Measurements from ENCODE around the gene ERBB2.

Gene ERBB2

DNA sequence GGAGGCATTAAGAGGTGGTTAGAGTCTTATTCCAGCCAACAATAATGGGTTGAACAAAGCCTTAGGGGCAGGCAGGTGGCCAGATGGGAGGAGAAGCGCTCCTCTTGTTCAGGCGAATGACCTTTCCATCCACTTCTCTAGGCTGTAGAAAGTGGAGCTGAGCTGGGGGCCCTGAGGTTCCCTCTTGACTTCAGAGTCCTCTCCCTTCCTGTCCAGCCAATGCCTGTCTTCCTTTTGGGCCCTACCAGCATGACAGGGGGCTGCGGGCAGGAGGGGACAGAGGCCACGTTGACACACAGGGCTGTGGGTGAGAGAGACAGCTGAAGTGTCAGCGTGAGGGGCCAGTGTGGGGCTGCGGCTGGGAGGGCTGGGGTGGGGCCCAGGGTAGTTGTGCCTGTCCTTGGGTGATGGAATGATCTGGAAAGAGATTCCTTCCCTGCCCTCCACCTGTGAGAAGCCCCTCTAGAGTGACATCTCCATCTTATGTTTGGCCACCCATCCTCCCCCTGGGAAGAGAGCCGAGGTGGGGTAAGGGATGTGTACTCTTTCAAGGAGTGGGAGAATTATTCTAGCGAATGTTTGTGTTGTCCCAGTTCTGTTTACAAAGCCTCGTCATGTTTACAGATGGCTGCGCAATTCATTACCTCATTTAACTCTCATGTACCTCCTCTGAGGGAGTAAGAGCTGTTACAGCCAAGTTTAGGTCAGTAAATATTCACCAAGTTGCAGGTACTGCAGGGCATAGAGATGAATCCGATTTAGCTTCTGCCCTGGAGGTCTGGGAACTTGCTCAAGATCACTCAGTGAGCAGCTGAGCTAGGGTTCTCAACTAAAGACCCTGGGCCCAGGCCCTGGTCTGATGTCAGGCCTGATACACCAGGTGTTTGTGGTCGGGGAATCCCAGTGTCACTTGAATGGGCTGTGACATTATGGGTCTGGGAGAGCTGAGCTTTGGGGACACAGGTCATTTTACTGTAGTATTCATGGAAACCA, 3.3 kb downstream of the ERBB2 start:
- Histone ChIP-seq H3K27me3 (ENCODE audit: insufficient read depth, low read length, poor library complexity, severe bottlenecking) (no peaks in the 10 kb centered on the region), H3K9me2 (replicated peaks; ENCODE audit: low read depth, low read length) (no peaks in the 10 kb centered on the region), H3K4me3 (ENCODE audit: low read length, poor library complexity, severe bottlenecking) (no peak overlapping the region), H3K79me2 (ENCODE audit: insufficient read depth, low read length) (no peaks in the 10 kb centered on the region), H3K9me3 (ENCODE audit: insufficient read depth, low read depth, low read length) (no peaks in the 10 kb centered on the region), H3K9ac (ENCODE audit: low read depth, low read length, poor library complexity, severe bottlenecking) (no peak overlapping the region), H3K36me3 (ENCODE audit: insufficient read depth, low read length) (no peaks in the 10 kb centered on the region), H2AFZ (ENCODE audit: low read length) (no peak overlapping the region), H3K4me2 (ENCODE audit: low read depth, low read length, poor library complexity, severe bottlenecking) (no peak overlapping the region), H4K20me1 (ENCODE audit: insufficient read depth, low read length, poor library complexity, severe bottlenecking) (no peaks in the 10 kb centered on the region), H3K4me1 (ENCODE audit: insufficient read depth, low read length, poor library complexity, severe bottlenecking) (peaks cover 7% of the 10 kb centered on the region), H3F3A (ENCODE audit: low read depth) (no peaks in the 10 kb centered on the region)
- TF ChIP-seq EZH2phosphoT487 (IDR thresholded peaks at IDR 0.05; ENCODE audit: borderline replicate concordance): no peak
- TF ChIP-seq, protein P1, sequence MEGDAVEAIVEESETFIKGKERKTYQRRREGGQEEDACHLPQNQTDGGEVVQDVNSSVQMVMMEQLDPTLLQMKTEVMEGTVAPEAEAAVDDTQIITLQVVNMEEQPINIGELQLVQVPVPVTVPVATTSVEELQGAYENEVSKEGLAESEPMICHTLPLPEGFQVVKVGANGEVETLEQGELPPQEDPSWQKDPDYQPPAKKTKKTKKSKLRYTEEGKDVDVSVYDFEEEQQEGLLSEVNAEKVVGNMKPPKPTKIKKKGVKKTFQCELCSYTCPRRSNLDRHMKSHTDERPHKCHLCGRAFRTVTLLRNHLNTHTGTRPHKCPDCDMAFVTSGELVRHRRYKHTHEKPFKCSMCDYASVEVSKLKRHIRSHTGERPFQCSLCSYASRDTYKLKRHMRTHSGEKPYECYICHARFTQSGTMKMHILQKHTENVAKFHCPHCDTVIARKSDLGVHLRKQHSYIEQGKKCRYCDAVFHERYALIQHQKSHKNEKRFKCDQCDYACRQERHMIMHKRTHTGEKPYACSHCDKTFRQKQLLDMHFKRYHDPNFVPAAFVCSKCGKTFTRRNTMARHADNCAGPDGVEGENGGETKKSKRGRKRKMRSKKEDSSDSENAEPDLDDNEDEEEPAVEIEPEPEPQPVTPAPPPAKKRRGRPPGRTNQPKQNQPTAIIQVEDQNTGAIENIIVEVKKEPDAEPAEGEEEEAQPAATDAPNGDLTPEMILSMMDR (conservative IDR thresholded peaks at IDR 0.05; ENCODE audit: low read length): no peak

DNA sequence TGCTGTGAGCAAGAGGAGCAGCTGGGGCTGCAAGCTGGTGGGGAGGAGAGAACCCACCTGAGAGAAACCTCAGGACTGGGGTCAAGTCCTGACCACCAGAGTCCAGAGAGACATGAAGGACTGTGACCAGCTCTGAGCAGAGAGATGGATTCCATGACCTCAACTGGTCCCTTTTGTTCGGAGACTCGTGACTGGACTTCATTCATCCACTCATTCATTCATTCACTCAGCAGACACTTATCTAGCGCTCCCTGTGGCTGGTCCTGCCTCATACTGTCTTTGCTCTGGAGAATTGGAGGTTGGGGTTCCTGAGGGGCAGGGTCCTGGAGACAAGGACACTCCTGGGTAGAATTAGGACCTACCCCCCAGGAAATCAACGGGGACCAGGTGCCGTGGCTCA, 4.0 kb downstream of the ERBB2 start:
- Histone ChIP-seq H3K4me2 (ENCODE audit: low read depth, low read length, poor library complexity, severe bottlenecking) (no peak overlapping the region), H3K79me2 (ENCODE audit: insufficient read depth, low read length) (no peaks in the 10 kb centered on the region), H3K9ac (ENCODE audit: low read depth, low read length, poor library complexity, severe bottlenecking) (no peak overlapping the region), H3F3A (ENCODE audit: low read depth) (no peaks in the 10 kb centered on the region), H2AFZ (ENCODE audit: low read length) (no peak overlapping the region), H3K36me3 (ENCODE audit: insufficient read depth, low read length) (no peaks in the 10 kb centered on the region), H4K20me1 (ENCODE audit: insufficient read depth, low read length, poor library complexity, severe bottlenecking) (no peaks in the 10 kb centered on the region), H3K9me3 (ENCODE audit: insufficient read depth, low read depth, low read length) (no peaks in the 10 kb centered on the region), H3K27me3 (ENCODE audit: insufficient read depth, low read length, poor library complexity, severe bottlenecking) (no peaks in the 10 kb centered on the region), H3K4me3 (ENCODE audit: low read length, poor library complexity, severe bottlenecking) (no peak overlapping the region), H3K4me1 (ENCODE audit: insufficient read depth, low read length, poor library complexity, severe bottlenecking) (peaks cover 7% of the 10 kb centered on the region), H3K9me2 (replicated peaks; ENCODE audit: low read depth, low read length) (no peaks in the 10 kb centered on the region)
- no peak for TF ChIP-seq EZH2phosphoT487 (IDR thresholded peaks at IDR 0.05; ENCODE audit: borderline replicate concordance)
- TF ChIP-seq, protein P1 (conservative IDR thresholded peaks at IDR 0.05; ENCODE audit: low read length): no peak

DNA sequence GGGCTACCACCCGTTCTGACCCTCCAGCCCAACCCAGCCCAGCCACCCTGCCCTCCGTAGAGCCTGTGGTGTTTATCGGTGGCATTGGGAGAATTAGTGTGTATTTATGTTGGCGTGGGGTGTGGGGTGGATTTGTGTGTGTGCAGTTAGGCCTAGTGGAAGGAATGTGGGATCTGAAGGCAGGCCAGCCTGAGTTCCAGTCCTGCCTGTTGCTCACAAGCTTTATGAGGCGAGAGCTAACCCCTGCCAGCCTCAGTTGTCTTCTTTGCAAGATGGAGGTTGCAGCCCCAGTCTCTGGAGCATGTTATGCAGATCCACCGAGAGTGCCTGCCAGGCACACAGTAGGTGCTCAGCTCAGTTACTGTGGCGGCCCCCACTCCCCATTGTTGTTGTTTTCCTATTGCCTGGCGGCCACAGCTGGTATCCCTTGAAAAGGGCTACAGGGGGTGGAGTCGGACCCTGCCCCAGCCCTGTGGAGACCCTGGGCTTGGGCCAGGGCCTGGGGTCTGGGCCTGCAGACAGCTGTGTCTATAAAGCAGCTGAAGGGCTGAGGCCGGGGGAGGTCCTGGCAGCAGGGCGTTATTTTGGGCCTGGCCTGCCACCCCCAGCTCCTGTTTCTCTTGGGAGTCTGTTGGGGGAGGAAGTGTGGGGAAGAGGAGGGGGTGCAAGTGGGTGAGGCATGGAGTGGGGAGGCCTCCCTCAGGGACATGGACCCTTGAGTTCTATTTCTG, 5.1 kb downstream of the ERBB2 start:
- Histone ChIP-seq H3K36me3 (ENCODE audit: insufficient read depth, low read length) (no peaks in the 10 kb centered on the region), H3F3A (ENCODE audit: low read depth) (no peaks in the 10 kb centered on the region), H3K4me3 (ENCODE audit: low read length, poor library complexity, severe bottlenecking) (no peak overlapping the region), H2AFZ (ENCODE audit: low read length) (no peak overlapping the region), H3K9me3 (ENCODE audit: insufficient read depth, low read depth, low read length) (no peaks in the 10 kb centered on the region), H3K4me1 (ENCODE audit: insufficient read depth, low read length, poor library complexity, severe bottlenecking) (peaks cover 16% of the 10 kb centered on the region), H3K9me2 (replicated peaks; ENCODE audit: low read depth, low read length) (no peaks in the 10 kb centered on the region), H3K79me2 (ENCODE audit: insufficient read depth, low read length) (no peaks in the 10 kb centered on the region), H3K4me2 (ENCODE audit: low read depth, low read length, poor library complexity, severe bottlenecking) (no peak overlapping the region), H4K20me1 (ENCODE audit: insufficient read depth, low read length, poor library complexity, severe bottlenecking) (no peaks in the 10 kb centered on the region), H3K27me3 (ENCODE audit: insufficient read depth, low read length, poor library complexity, severe bottlenecking) (no peaks in the 10 kb centered on the region), H3K9ac (ENCODE audit: low read depth, low read length, poor library complexity, severe bottlenecking) (no peak overlapping the region)
- no peak for TF ChIP-seq EZH2phosphoT487 (IDR thresholded peaks at IDR 0.05; ENCODE audit: borderline replicate concordance)
- TF ChIP-seq, protein P1 (conservative IDR thresholded peaks at IDR 0.05; ENCODE audit: low read length): no peak
